Spleen (tissue), 7 donors: ENCODE measurements around the gene AGK.

Experiments used
- POLR2A ChIP-seq, 3 donors: fragments of 450-650 bp; IDR thresholded peaks; one replicate each; pipeline ENCODE4 v1.5.1; 2017; ENCODE audit warnings: antibody characterized with exemption in 3 of 3, mild to moderate bottlenecking in 1 of 3
- POLR2AphosphoS5 ChIP-seq, 3 donors: sonication (generic); formaldehyde crosslinking; IDR thresholded peaks; one replicate each; pipeline ENCODE4 v1.5.1; 2017; ENCODE audit warnings: antibody characterized with exemption in 3 of 3
- TF ChIP-seq, protein P1 (sequence below), 11 experiments: fragments of 200-600 bp in 7 of 11; fragments of 450-650 bp in 4 of 11; sonication (generic) in 4 of 11; IDR thresholded peaks in 8 of 11; conservative IDR thresholded peaks in 3 of 11; 1 replicate in 7 of 11; 2 replicates in 4 of 11; pipeline versions ENCODE4 v1.4.0 to v1.8.0; 2016 to 2021; ENCODE audit warnings: antibody characterized with exemption in 11 of 11, inconsistent platforms in 4 of 11, mild to moderate bottlenecking in 1 of 11
- donor health status: DM: no; HTN: no; CAD: no; lungs with moderate emphysema.
- donor health status: DM: no; HTN: no; CAD: no.
- donor health status: DM: no; HTN: no; CAD: no.

DNA sequence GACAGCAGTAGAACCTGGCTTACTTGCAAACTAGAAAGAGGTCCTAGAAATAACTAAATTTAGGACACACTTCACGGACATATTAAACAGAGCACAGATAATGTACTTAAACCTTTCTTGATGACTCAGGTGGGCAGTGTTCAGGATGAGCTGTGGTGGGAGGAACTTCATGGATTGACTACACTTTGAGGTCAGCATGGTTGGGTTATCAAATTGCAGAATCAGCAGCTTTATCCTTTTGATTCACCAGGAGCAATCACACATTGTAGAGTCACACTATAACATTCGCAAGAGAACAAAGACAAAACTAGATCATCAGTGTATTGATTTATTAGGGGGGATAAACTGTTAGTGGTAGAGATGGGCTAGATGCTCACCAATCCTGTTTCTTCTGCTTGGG, 38.6 kb upstream of the AGK start:
- TF ChIP-seq, protein P1, sequence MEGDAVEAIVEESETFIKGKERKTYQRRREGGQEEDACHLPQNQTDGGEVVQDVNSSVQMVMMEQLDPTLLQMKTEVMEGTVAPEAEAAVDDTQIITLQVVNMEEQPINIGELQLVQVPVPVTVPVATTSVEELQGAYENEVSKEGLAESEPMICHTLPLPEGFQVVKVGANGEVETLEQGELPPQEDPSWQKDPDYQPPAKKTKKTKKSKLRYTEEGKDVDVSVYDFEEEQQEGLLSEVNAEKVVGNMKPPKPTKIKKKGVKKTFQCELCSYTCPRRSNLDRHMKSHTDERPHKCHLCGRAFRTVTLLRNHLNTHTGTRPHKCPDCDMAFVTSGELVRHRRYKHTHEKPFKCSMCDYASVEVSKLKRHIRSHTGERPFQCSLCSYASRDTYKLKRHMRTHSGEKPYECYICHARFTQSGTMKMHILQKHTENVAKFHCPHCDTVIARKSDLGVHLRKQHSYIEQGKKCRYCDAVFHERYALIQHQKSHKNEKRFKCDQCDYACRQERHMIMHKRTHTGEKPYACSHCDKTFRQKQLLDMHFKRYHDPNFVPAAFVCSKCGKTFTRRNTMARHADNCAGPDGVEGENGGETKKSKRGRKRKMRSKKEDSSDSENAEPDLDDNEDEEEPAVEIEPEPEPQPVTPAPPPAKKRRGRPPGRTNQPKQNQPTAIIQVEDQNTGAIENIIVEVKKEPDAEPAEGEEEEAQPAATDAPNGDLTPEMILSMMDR (IDR thresholded peaks at IDR 0.05 in 8 of 11, conservative IDR thresholded peaks at IDR 0.05 in 3 of 11): no peak
- no peak for TF ChIP-seq POLR2A (IDR thresholded peaks at IDR 0.05)
- no peak for TF ChIP-seq POLR2AphosphoS5 (IDR thresholded peaks at IDR 0.05)
